Stimulated activated CD8-positive, alpha-beta memory T cell treated with anti-CD3 and anti-CD28 coated beads, Interleukin-15, amount 100 ng/mL, for 1 hour (primary cell): Measurements from ENCODE around the gene MAML3.

Experiments
- DNase-seq: peaks from one replicate; pipeline ENCODE4 v3.0.0-alpha.2; 2020; ENCODE audit warnings: low read depth

MAML3 gene

DNA sequence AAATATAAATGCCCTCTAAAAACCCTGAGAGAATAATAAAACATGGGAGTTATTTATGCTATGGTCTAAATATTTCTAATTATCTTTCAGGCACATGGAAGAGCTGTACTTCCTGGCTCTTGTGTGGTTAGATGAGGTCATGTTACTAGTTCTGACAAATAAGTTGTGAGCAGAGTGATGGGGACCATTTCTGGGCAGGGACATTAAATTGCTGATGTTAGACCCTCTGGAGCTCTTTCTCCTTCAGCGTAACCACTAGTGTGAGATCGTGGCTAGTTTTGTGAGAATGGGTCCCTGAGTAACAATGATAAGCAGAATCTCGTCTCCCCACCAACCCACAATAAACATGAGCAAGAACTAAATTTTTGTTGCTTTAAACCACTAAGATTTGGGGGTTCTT, 108.0 kb downstream of the MAML3 start:
- no peak for DNase-seq

DNA sequence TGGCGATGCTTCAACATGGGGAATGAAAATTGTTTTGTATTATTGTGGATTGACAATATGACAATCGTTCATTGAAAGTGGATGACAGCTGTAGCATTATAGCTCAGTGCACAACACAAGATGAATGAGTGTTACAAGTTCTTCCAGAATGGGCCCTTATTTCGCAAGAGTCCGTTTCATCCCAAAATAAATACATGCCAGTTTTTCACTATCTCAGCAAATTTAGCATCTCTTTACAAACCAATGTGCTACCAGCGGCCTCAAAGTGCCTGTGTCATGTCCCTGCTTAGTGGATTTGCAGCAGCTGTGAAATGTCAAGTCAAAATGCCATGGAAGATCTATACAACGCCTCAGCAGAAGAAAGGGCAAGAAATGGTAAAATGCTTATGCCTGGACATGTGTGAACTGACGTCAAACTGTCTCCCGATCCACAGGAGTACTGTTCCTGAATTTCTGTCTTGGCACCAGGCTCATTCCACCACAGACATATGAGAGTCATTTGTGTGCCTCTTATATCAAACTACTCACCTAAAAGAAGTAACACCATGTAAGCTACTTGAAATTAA, 109.6 kb downstream of the MAML3 start:
- DNase-seq = no peak

DNA sequence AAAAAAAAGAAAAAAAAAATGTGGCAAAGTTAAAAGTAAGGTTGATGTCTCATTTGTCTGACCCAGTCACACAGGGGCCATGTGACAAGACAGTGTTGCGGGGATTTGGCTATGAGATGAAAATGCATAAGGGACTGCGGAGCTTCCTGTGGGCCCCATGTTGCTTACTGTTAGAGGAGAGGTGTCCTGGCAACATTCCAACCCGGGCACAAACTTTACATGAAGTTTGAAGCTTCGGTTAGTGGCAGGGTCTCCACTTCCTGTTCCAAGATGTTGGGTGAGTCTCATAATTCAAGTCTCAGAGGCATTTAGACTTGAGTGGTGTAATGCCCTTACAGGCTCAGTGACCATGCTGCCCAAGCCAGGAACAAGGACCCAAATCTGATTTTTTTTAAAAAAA, 111.3 kb downstream of the MAML3 start:
- no peak for DNase-seq

DNA sequence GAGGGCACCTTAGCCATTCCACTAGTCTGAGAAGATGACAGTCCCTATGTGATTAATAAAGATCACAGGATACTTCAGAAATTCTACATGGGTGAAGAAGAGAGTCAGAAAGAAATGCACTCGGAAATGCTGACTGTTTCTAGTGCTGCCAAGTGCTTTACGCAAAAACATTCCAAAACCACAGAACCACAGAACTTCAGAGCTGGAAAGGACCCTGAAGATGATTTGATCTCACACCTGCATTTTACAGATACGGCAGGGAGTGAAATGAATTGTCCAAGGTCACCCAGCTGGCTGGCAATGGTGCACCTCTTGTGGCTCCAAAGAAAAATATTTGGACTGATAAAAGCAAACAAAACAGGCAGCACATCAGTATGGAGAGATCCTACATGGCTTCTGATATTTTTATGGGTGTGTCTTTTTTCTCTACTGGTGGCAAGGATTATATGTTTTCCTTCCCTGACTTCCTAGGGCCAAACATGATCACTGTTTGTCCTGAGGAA, 115.9 kb downstream of the MAML3 start:
- no peak for DNase-seq

DNA sequence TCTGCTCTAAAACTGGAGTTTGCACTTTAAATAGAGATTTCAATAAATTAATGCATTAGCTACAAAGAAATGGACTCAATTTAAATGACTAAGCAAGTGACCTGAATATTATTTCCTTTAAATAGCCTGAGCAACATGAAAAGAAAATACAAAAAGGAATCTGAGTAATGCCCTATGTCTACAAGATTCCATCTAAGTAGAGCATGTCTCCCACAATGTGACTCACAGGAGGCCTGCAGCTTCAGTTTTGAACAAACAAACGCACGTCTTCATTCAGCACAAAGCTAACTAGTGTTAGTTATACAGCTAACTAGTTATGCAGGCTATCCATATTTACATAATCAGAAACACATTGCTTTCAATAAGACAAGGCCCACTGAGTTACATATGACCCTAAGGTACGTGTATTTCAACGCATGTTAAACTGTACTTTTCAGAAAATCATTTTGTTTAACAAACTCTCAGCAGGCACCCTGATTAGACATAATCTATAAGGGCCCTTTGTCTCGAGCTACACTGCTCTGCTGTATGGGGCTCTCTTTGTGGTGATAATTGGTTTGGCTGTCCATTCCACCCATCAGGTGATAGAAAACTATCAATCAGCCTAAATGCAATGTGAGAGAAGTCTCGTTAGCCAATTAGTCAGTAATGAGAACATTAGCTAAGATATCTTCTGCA, 116.5 kb downstream of the MAML3 start:
- no peak for DNase-seq

DNA sequence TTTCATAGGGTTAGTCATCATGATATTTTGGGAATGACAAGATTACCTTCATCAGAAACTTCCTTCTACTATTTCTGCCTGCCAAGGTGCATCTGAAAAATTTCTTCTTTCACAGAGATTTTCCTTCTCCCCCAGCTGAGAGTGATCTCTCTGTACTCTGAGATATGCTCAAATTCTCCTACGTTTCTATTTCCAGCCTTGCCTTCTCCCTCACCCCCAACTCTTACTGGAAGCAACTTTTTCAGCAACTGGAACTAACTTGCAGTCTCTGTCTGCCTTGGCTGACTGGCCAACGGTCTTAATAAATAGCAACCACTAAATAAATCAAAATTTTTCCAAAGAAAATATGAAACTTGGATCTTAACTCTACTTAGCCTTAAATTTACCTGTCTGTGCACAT, 122.3 kb downstream of the MAML3 start:
- no peak for DNase-seq

DNA sequence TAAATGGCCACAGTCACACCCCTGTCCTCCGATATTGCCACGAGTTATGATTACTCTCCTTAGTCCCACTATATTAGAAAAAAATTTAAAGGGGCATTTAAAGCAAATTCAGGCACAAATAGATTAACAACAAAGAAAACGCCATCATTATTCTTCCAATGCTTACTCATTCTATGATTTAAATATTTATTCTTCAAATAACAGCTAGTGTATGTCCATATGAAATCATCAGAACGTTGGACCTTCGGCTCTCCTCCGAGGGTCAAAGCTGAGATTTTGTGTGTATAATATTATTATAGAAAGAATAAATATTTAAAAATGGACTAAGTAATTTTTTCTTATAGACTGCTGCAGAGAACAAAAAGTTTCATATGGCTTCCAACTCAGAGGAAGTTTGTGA, 122.9 kb downstream of the MAML3 start:
- DNase-seq = no peak

DNA sequence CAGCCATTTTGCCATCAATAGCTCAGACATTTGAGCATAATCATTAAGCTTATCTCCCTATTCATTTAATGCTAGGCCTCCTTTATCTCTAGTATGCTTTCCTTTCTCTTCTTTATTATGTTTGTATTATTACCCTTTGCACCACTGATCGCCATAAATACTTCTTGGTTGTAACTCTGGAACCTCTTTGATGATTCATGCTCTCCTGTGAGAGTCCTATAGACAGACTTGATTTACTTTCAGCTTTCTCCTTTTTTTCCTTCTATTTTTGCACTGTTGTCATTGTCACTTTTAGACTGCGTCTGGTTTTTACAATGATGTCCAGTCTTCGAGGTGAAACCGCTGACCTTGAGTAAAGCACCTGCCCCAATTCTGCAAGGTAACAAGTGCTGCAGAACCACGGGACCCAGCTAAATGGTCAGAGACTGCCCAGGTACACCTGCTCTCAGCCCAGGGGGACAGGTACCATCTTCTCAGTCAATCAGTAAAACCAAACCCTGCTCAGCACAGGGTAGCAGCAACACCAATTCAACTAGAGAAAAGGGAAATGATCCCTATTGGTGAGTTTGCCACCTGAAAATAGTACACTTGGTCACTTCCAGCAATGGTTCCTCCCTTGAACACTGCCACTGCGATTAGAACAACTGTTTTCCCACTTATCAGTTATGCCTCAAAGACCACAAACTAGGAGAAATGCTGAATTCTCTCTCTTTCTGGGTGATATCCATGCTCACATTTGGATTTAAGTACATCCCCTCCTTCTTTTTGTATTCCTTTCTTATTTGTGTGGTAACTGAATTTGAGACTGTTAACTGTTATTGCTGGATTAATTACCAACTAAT, 125.1 kb downstream of the MAML3 start:
- no peak for DNase-seq

DNA sequence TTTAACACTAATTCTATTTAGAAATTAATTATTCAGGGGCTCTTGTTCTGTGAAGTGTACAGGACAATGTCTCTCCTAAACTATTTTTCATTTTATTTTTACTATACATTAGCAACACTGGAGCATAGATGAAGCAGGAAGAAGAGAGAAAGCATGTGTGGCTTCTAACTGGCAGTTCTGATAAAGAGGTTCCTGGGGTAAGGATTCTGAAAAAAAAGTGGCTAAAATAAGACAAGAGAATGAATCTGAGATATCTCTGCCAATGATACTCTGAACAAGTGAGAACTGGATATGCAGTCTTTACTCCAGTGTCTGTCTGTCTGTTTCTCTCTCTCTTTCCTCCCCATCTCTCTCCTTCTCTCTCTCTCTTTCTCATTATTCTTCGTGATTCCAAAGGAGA, 125.9 kb downstream of the MAML3 start:
- no peak for DNase-seq

DNA sequence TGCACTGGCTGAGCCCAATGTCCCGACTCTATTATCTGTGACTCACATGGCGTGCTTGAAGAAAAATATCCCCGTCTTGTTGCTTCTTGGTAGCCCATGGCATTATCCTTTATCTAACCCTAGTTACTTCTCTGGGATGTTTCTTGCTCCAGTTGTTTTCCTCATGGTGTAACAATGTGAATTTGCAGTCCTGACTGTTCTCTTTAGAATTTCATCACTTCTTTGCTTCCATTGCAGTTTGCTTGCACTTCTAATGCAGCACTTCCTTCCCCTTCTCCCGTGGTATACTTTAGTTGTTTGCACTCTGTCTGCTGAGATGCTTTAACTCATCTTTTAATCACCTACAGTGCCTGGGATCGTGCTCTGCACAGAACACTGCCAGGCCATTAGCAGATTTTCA, 126.9 kb downstream of the MAML3 start:
- DNase-seq = no peak

DNA sequence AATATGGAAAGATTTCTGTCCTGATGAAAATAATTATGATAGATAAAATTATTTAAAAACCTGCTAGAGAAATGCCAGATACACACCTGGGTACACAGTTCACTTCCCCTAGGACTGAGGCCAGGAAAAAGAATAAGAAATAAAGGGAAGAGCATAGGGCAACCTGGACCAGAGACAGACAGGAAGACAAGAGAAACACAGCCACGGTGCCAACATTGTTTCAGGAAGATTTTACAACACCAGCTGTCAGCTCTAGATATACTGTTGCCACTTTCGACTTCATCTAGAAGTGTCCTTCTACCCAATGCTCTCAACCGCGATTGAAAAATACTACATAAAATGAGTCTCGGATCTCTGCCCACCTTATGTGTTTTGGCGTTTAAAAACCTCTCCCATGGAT, 128.5 kb downstream of the MAML3 start:
- no peak for DNase-seq

DNA sequence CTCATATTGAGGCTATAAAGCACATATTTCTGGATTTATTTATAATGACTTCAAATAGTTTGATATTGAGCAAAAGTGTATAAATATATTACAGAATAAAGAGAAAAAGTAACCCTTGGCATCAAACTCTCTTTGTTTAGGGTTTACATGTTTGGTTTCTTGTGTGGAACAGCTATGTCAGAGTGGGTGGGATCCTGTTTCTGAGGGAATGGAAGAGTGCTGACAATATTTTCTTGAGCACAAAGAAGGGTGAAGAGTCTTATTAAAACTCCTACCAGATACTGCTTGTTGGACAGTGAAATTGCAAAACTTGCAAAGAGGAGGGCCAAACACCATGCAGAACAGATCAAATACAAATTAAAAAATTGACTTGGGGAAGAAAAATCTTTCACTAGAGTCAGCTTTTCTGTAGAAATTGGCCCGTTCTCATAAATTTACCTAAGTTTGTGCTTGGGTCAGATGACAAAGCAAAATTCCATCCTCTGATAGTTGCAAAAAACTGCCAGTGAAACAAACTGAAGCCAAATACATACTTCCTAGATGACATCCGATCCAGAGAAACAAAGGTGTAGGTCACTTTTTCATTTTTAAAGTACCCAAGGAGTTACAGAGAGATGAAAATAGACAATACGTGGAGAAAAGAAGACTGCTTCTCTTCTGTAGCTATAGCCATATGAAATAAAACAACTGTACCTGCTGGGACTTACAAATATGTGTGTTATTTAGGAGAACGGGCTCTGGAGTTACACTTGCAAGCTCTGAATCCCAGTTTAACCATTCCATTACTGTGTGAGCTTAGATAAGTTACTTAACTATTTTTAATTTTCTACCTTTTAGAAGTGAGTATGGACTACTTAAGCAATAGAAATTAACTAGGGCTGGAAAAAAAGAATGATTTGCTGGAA, 133.3 kb downstream of the MAML3 start:
- DNase-seq = no peak

DNA sequence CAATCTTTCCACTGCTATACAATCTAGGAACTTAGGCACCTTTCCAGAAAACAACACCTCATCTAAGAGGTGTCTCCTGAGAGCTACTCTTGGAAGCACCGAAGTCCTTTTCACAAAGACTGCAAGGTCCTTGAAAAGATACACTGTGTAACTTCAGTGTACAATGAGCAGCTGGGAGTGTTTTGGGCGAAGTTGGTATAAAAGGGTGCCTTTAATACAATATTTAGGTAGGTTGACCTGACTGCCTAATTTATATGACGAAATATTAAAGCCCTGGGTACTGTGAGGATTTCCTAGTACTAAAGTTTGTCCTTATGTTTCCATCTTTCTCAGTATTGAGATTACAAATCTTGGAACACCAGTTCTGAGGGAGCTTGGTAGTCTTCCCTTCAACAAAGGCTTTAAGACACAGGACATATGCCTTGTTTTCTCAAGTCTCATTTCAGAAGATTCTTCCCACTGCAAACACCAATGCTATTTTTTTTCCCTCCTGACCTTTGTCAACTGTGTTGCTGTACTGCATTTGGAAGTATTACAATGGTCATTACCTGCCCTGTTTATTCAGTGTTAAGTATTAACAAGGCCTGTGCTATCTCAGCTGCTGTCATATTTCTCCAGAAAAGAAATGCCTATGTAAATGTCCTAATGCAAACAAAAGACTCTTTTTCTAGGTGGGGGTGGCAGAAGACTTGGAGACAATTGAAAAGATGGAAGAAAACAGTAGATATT, 134.2 kb downstream of the MAML3 start:
- no peak for DNase-seq

DNA sequence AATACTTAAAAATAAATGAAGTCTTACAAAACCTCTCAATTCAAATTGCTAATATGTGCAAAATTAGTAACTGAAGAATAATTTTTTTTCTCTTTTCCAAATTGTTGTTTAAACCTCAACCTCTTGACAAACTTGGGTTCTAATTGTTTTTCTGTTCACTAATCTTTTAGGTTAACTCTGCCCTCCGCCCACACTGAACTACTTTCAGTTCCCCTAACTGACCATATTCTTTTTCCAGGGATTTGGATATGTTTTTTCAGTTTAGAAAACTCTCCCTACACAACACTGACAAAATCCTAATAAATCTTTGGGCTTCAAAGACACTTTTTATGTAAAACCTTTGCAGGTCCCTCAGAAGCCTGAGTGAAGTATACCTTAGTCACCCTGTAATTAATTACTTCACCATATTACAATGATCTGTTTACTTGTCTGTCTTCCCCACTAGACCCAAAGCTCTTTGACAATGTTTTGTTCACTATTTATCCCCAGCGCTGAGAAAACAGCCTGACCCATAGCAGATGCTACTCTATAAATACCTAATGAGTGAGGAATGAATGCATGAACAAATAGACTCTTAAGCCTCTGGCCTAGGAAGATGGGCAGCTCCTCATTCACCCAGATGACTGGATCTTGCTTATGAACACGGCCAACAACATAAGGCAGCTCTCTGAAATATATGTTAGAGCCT, 134.9 kb downstream of the MAML3 start:
- DNase-seq = no peak

DNA sequence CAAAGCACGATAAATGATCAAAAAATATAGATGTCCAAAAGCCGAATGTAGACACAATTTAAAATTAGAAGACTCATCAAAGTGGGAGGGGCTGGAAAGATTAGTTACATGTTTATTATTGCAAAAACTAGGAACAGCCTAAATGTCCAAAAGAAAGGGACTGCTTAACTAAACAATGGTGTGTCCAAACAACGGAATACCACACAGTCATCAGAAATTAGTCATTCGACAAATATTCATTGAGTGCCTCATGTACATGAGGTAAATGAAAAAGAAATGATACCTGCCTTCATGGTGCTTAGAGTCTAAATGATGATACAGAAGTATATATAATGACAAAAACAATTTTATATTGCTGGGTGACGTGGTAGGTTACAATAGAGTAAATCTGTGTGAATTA, 139.7 kb downstream of the MAML3 start:
- no peak for DNase-seq

DNA sequence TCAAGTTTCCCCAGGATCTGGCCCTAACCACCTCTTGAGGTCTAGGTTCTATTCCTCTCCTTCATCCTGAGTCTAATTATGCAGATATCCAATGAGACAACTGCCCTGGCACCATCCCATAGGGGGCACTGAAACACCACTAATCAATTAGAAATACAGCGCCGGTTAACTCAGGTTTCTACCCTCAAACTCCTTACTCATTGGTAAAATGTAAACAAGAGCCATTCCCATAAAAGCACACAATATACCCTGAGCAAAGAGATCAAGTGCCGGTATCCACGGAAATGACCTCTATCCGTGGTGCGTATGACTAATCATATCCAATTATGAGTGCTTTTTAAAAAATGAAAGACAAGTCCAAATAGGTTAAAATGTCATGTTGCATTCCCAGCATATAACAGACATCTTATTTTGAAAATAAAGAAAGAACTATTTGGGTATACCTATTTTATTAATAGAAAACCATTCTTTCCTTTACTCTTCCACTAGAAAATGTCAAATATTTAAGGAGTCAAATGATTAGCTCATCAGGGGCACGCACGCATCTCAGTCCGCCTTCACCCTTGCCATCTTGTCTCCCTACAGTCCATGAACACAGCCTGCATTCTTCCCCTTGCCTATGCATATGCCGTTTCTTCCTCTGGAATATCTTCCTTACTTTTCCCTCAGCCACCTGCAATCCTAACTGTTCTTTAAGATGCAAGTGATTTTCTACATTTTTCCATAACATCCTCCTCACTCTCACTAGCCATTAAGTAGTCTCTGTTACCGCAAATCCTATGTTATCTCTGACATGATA, 141.1 kb downstream of the MAML3 start:
- DNase-seq = peak; percentile 20

DNA sequence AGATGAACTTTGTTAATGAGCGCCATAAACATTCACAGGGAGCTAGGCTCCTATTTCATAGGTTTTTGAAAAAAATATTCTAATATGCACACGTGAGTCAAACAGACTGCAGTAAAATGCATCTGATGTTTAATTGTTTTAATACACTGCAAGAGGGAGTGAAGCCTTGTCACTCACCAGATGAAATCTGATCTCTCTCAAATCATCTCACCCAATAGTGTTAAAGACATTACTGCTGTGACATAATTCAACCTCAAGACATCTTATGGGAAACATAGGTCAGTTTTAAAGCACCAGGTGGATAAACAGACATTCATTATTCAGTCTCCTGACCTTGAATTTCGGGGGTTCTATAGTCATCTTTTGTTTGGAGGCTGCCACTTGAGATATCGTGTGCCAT, 148.3 kb downstream of the MAML3 start:
- no peak for DNase-seq

DNA sequence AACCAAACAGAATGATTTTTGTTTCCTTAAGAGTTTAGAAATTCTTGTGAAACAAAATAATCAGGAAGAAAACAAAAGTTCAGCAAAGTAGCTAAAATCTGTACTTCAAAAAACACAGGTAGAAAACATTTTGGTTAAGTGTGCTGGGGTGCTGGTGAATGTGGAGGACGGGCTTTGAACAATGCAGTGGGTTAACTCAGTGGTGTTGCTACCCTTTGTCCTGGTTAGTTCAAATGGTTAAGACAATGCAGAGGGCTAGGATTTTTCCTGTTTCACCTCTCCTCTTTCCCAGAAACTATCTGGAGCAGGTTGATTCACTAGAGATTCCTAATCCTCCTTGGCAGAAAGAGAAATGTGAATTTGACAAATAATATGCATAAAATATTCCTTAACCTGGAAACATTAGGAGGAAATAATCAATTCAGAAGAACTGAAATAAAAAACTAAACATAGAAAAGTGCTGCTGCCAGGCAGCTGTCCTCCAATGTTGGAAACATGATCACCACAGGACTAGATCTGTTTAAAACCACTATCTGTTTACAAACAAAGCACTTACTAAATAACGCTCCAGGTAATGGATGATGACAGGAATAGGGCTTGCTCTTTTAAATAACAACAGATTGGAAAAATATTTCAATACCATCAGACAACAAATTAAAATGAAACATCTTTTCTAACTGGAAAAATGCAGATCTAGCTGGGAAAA, 148.9 kb downstream of the MAML3 start:
- DNase-seq = no peak

DNA sequence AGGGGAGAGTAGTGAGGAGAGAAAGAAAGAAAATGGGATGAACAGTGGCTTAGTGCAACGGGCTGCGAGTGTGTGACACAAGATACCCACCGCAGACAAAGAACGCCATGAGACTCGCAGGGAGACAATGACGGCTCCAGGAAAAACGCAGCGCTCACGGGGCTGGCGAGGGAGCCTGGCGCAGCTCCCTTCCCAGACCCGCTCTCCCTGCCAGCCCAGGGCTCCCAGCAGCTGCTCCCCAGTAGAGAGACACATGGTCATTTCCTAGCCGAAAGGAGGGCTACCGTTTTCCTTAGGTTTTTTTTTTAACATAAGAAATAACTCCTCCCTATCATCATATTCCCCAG, 149.5 kb downstream of the MAML3 start:
- no peak for DNase-seq
